RPMI7951 (cell line): Measurements from ENCODE around the gene EIF1. TPM values are rescaled to one million over a fixed set of nuclear protein-coding genes. Genes with fewer than 3 reads are reported as not detected.

ENCODE experiments used
- DNase-seq: peaks from one replicate; pipeline ENCODE4 v3.0.0-alpha.2; 2012; ENCODE audit warnings: low read depth
- total RNA-seq: library from RNA; depleted of rRNA; stranded (reverse); fragments of >200 nt; shearing (Covaris generic); gene quantifications from 2 replicates; pipeline ENCODE4 v1.2.3, GENCODE V29; 2014; rRNA removed

The EIF1 gene
- total RNA-seq, 1 experiment from 2014 or later: 47.6 TPM

GRCh38 chr17:41735744-41736143, 47.1 kb downstream of the EIF1 start:
- DNase-seq: no peak

- peak; percentile 28 for DNase-seq
Observed at GRCh38 chr17:41736983-41737679, 48.4 kb downstream of the EIF1 start.

- peak; percentile 60 for DNase-seq
Observed at GRCh38 chr17:41737680-41738023, 49.0 kb downstream of the EIF1 start.

- DNase-seq: peak; percentile 67
Observed at GRCh38 chr17:41738077-41738800, 49.6 kb downstream of the EIF1 start.

- DNase-seq: no peak
Observed at GRCh38 chr17:41738801-41739112, 50.1 kb downstream of the EIF1 start.

GRCh38 chr17:41739661-41740352, 51.1 kb downstream of the EIF1 start:
- no peak for DNase-seq

GRCh38 chr17:41740506-41740905, 51.8 kb downstream of the EIF1 start:
- DNase-seq: no peak

GRCh38 chr17:41741709-41742108, 53.0 kb downstream of the EIF1 start:
- no peak for DNase-seq

Other genes with a start within 250 kb of the EIF1 start
- not detected in 2 replicates for gene KRT38, start 247.9 kb upstream of the EIF1 start, total RNA-seq
- gene KRT32, start 221.5 kb upstream of the EIF1 start, total RNA-seq: not detected in 2 replicates
- not detected in 2 replicates for gene KRT35, start 207.7 kb upstream of the EIF1 start, total RNA-seq
- gene KRT36, start 199.0 kb upstream of the EIF1 start, total RNA-seq: not detected in 2 replicates
- 0.24 TPM in 1 of 2 replicates, not detected in the other for gene KRT13, start 183.3 kb upstream of the EIF1 start, total RNA-seq
- 3.4 and 7.3 TPM in 2 replicates for gene KRT15, start 170.0 kb upstream of the EIF1 start, total RNA-seq
- 4.6 and 7.8 TPM in 2 replicates for gene KRT19, start 160.6 kb upstream of the EIF1 start, total RNA-seq
- not detected in 2 replicates for gene KRT9, start 116.8 kb upstream of the EIF1 start, total RNA-seq
- gene KRT14, start 102.0 kb upstream of the EIF1 start, total RNA-seq: not detected in 2 replicates
- gene KRT16, start 76.1 kb upstream of the EIF1 start, total RNA-seq: 0.72 and 0.88 TPM in 2 replicates
- gene KRT17, start 64.3 kb upstream of the EIF1 start, total RNA-seq: 35.9 and 48.9 TPM in 2 replicates
- not detected in 2 replicates for gene GAST, start 23.4 kb downstream of the EIF1 start, total RNA-seq
- not detected in 2 replicates for gene HAP1, start 45.8 kb downstream of the EIF1 start, total RNA-seq
- 27.5 and 37.2 TPM in 2 replicates for gene JUP, start 97.8 kb downstream of the EIF1 start, total RNA-seq
- 36.0 and 40.6 TPM in 2 replicates for gene P3H4, start 123.1 kb downstream of the EIF1 start, total RNA-seq
- gene FKBP10, start 124.1 kb downstream of the EIF1 start, total RNA-seq: 115 and 133 TPM in 2 replicates
- 37.5 and 39.4 TPM in 2 replicates for gene NT5C3B, start 147.3 kb downstream of the EIF1 start, total RNA-seq
- not detected in 2 replicates for gene KLHL10, start 148.9 kb downstream of the EIF1 start, total RNA-seq
- 11.8 and 18.3 TPM in 2 replicates for gene KLHL11, start 176.5 kb downstream of the EIF1 start, total RNA-seq
- gene ACLY, start 230.1 kb downstream of the EIF1 start, total RNA-seq: 98.2 and 99.4 TPM in 2 replicates
- gene ODAD4, start 241.7 kb downstream of the EIF1 start, total RNA-seq: 0.78 and 1.9 TPM in 2 replicates